Keratinocyte (primary cell): Measurements from ENCODE around the gene OSGIN1. TPM values are rescaled to one million over a fixed set of nuclear protein-coding genes. Genes with fewer than 3 reads are reported as not detected.

Experiments used
- DNase-seq: peaks from one replicate; pipeline ENCODE4 v3.0.0-alpha.2; 2011; ENCODE audit warnings: low read depth, missing footprints, low spot score
- FAIRE-seq: peaks from 2 replicates; lab custom pipeline; 2011; peaks lifted over from hg19 to GRCh38; lab: Jason Lieb, UNC
- H2AFZ ChIP-seq: 2 replicates; pipeline ENCODE4 v1.6.0; 2012; ENCODE audit warnings: low read length, control low read depth, inconsistent platforms; ENCODE audit not compliant: control insufficient read depth
- H3K27ac ChIP-seq: 2 replicates; pipeline ENCODE4 v1.5.1; 2011; ENCODE audit warnings: low read length; ENCODE audit not compliant: control insufficient read depth, insufficient read depth
- H3K27me3 ChIP-seq: 3 replicates; pipeline ENCODE4 v1.6.0; 2011; ENCODE audit warnings: low read length; ENCODE audit not compliant: control insufficient read depth, insufficient read depth; ENCODE audit errors: extremely low read depth
- H3K36me3 ChIP-seq, 2 experiments: 2 replicates in 1 of 2; 3 replicates in 1 of 2; pipeline ENCODE4 v1.5.1; 2011; ENCODE audit warnings: low read length in 2 of 2, mild to moderate bottlenecking in 1 of 2; ENCODE audit not compliant: control insufficient read depth in 2 of 2, insufficient read depth in 2 of 2; ENCODE audit errors: extremely low read depth in 1 of 2
- H3K4me1 ChIP-seq: 3 replicates; pipeline ENCODE4 v1.5.1; 2011; ENCODE audit warnings: low read length; ENCODE audit not compliant: control insufficient read depth, insufficient read depth; ENCODE audit errors: extremely low read depth
- H3K4me2 ChIP-seq: 3 replicates; pipeline ENCODE4 v1.6.0; 2011; ENCODE audit warnings: low read depth, low read length; ENCODE audit not compliant: control insufficient read depth, insufficient read depth; ENCODE audit errors: extremely low read depth
- H3K4me3 ChIP-seq, 3 experiments: fragments of 200-600 bp in 1 of 3; sonication (generic) in 1 of 3; 2 replicates in 2 of 3; 3 replicates in 1 of 3; pipeline ENCODE4 v1.5.1; 2011 to 2016; ENCODE audit warnings: low read length in 3 of 3, mild to moderate bottlenecking in 3 of 3, control low read depth in 2 of 3, inconsistent platforms in 1 of 3, low read depth in 1 of 3, mixed read lengths in 1 of 3, mixed run types in 1 of 3, moderate library complexity in 1 of 3; ENCODE audit not compliant: control insufficient read depth in 2 of 3, insufficient read depth in 2 of 3; ENCODE audit errors: extremely low read depth in 1 of 3
- H3K79me2 ChIP-seq: 2 replicates; pipeline ENCODE4 v1.6.0; 2012; ENCODE audit warnings: low read length; ENCODE audit not compliant: control insufficient read depth, insufficient read depth
- H3K9ac ChIP-seq: 3 replicates; pipeline ENCODE4 v1.6.0; 2011; ENCODE audit warnings: low read length; ENCODE audit not compliant: control insufficient read depth, insufficient read depth; ENCODE audit errors: extremely low read depth
- H3K9me1 ChIP-seq: 3 replicates; pipeline ENCODE4 v1.6.0; 2011; ENCODE audit warnings: low read length; ENCODE audit not compliant: control insufficient read depth, insufficient read depth; ENCODE audit errors: extremely low read depth
- H3K9me3 ChIP-seq: 2 replicates; pipeline ENCODE4 v1.5.1; 2012; ENCODE audit warnings: low read depth, low read length; ENCODE audit not compliant: control insufficient read depth
- H4K20me1 ChIP-seq: 3 replicates; pipeline ENCODE4 v1.6.0; 2011; ENCODE audit warnings: low read length; ENCODE audit not compliant: control insufficient read depth, insufficient read depth; ENCODE audit errors: extremely low read depth
- CTCF ChIP-seq, 3 experiments: IDR thresholded peaks in 1 of 3; conservative IDR thresholded peaks in 1 of 3; optimal IDR thresholded peaks in 1 of 3; 2 replicates in 2 of 3; 3 replicates in 1 of 3; pipeline versions ENCODE3 to v1.5.1; 2011; ENCODE audit warnings: low read length in 3 of 3, mild to moderate bottlenecking in 3 of 3, moderate library complexity in 2 of 3, control low read depth in 1 of 3, inconsistent platforms in 1 of 3; ENCODE audit not compliant: insufficient read depth in 2 of 3; ENCODE audit errors: extremely low read depth in 1 of 3
- EZH2 ChIP-seq: IDR thresholded peaks from one replicate; pipeline ENCODE4 v1.6.1; 2012; ENCODE audit warnings: inconsistent platforms, mild to moderate bottlenecking, low read length, moderate library complexity
- dilution Hi-C: fragments of 300-500 bp; cut with MboI; formaldehyde crosslinking; loops from one replicate; pipeline ENCODE4 v1.7.0; 2020; ENCODE audit warnings: low sequenced_read_pairs; ENCODE audit not compliant: extremely low pct_ligation_motif_present
- polyA plus RNA-seq, 5 experiments: library from polyadenylated mRNA; depleted of rRNA in 3 of 5; stranded (reverse) in 3 of 5; stranded (forward) in 1 of 5; unstranded in 1 of 5; fragments of >200 nt; gene quantifications; 1 replicate in 1 of 5; 2 replicates in 3 of 5; 3 replicates in 1 of 5; pipeline versions ENCODE4 v1.2.1 to v1.2.3, GENCODE V29; 2011 to 2012; ENCODE audit warnings: missing spikeins in 2 of 5, low read depth in 1 of 5, low replicate concordance in 1 of 5

Gene OSGIN1
- polyA plus RNA-seq, 1 donor (not counting 4 experiments of a cell fraction or from before 2014, with no cell fraction given): 2.1 TPM

- H3K27me3 ChIP-seq: no peaks in the 10 kb centered on the region
- peaks cover 8% of the 10 kb centered on the region for H3K4me1 ChIP-seq
- no peak overlapping the region for H3K4me2 ChIP-seq
- dilution Hi-C loops: no loop called here
- no peak overlapping the region for H2AFZ ChIP-seq
- FAIRE-seq (no peak), DNase-seq (no peak)
- H3K9me3 ChIP-seq: no peaks in the 10 kb centered on the region
- H3K36me3 ChIP-seq: peaks cover 0 to 7% of the 10 kb centered on the region in 2 experiments
- H3K9ac ChIP-seq: no peak overlapping the region
- H3K27ac ChIP-seq: no peak overlapping the region
- no peak for TF ChIP-seq CTCF (optimal IDR thresholded peaks at IDR 0.05 in 1 of 3, IDR thresholded peaks at IDR 0.05 in 1 of 3, conservative IDR thresholded peaks at IDR 0.05 in 1 of 3; ENCODE audit: extremely low read depth in 1 of 3, insufficient read depth in 2 of 3, low read length in 3 of 3)
- no peak for TF ChIP-seq EZH2
- H4K20me1 ChIP-seq: no peaks in the 10 kb centered on the region
- no peaks in the 10 kb centered on the region for H3K79me2 ChIP-seq
- no peak overlapping the region for H3K4me3 ChIP-seq
- no peaks in the 10 kb centered on the region for H3K9me1 ChIP-seq
Observed at GRCh38 chr16:83923581-83924365, 29.3 kb upstream of the OSGIN1 start.

- dilution Hi-C loops: no loop called here
- no peak for FAIRE-seq
Observed at GRCh38 chr16:83924686-83925085, 28.4 kb upstream of the OSGIN1 start.

More at GRCh38 chr16:83924686-83925085, 28.4 kb upstream of the OSGIN1 start:
- no peak overlapping the region for H2AFZ ChIP-seq
- no peaks in the 10 kb centered on the region for H3K79me2 ChIP-seq
- no peaks in the 10 kb centered on the region for H3K9me1 ChIP-seq
- H3K4me2 ChIP-seq: no peak overlapping the region
- no peak overlapping the region for H3K9ac ChIP-seq
- no peak overlapping the region for H3K27ac ChIP-seq
- H3K4me1 ChIP-seq: peaks cover 8% of the 10 kb centered on the region
- H4K20me1 ChIP-seq: no peaks in the 10 kb centered on the region
- H3K36me3 ChIP-seq: peaks cover 0 to 1% of the 10 kb centered on the region in 2 experiments
- no peak overlapping the region for H3K4me3 ChIP-seq
- no peak for DNase-seq
- H3K27me3 ChIP-seq: no peaks in the 10 kb centered on the region
- TF ChIP-seq CTCF (optimal IDR thresholded peaks at IDR 0.05 in 1 of 3, IDR thresholded peaks at IDR 0.05 in 1 of 3, conservative IDR thresholded peaks at IDR 0.05 in 1 of 3; ENCODE audit: extremely low read depth in 1 of 3, insufficient read depth in 2 of 3, low read length in 3 of 3) (no peak), EZH2 (no peak)
- H3K9me3 ChIP-seq: no peaks in the 10 kb centered on the region
